ENCODE results near the gene ZNF750.

Gene ZNF750

DNA sequence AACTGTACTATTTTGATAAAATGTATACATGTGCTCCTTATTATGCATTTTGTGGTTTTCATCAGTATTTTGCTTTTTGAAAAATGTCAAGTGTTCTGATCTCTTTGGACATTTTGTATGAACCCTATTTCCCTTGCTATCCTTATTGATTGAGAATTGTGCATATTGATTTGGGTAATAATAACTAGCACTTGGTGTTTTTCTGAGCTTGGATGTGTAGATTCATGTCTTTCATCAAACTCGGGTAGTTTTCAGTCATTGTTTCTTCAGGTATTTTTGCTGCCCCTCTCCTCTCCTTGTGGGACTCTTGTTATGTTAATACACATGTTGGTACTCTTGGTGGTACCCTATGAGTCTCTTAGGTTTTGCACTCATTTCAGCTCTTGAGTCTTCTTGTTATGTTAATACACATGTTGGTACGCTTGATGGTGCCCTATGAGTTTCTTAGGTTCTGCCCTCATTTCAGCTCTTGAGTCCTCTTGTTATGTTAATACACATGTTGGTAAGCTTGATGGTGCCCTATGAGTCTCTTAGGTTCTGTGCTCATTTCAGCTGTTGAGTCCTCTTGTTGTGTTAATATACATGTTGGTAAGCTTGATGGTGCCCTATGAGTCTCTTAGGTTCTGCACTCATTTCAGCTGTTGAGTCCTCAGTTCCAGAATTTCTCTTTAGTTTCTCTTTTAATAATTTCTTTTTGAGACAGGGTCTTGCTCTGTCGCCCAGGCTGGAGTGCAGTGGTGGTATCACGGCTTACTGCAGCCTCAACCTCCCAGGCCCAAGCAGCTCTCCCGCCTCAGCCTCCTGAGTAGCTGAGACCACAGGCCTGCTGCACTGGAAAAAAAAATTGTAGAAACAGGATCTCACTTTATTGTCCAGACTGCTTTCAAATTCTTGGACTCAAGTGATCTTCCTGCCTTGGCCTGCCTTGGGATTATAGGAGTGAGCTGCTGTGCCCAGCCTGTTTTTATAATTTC lies 19.3 kb downstream of the ZNF750 start:
- no peak for DNase-seq (ENCODE audit: low read depth)
- TF ChIP-seq, protein P1, sequence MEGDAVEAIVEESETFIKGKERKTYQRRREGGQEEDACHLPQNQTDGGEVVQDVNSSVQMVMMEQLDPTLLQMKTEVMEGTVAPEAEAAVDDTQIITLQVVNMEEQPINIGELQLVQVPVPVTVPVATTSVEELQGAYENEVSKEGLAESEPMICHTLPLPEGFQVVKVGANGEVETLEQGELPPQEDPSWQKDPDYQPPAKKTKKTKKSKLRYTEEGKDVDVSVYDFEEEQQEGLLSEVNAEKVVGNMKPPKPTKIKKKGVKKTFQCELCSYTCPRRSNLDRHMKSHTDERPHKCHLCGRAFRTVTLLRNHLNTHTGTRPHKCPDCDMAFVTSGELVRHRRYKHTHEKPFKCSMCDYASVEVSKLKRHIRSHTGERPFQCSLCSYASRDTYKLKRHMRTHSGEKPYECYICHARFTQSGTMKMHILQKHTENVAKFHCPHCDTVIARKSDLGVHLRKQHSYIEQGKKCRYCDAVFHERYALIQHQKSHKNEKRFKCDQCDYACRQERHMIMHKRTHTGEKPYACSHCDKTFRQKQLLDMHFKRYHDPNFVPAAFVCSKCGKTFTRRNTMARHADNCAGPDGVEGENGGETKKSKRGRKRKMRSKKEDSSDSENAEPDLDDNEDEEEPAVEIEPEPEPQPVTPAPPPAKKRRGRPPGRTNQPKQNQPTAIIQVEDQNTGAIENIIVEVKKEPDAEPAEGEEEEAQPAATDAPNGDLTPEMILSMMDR (IDR thresholded peaks at IDR 0.05; ENCODE audit: control insufficient read depth, insufficient read depth, low read depth, low read length, missing control alignments), result no peak
- no peak overlapping the region for H3K4me3 ChIP-seq (ENCODE audit: control insufficient read depth, low read depth, low read length)

DNA sequence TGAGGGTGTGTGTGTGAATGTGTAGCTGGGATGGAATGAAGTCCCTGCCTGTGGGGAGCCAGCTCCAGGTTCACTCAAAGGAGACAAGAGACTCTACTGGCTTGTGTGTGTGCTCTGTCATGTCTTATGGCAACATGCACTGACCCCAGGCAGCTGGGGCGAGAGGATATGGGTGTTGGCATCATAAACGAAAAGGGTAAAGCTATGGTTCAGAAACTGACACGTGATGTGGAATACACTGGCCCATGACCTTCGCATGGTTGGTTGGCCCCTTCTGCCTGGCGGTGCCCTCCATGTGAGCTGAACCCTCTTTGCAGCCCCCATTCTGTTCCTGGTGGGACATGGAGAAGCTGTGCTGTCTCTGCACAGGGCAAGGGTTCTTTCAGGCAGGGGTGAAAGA lies 21.9 kb downstream of the ZNF750 start:
- no peak for DNase-seq (ENCODE audit: low read depth)
- TF ChIP-seq, protein P1 (IDR thresholded peaks at IDR 0.05; ENCODE audit: control insufficient read depth, insufficient read depth, low read depth, low read length, missing control alignments), result no peak
- H3K4me3 ChIP-seq (ENCODE audit: control insufficient read depth, low read depth, low read length), result no peak overlapping the region

DNA sequence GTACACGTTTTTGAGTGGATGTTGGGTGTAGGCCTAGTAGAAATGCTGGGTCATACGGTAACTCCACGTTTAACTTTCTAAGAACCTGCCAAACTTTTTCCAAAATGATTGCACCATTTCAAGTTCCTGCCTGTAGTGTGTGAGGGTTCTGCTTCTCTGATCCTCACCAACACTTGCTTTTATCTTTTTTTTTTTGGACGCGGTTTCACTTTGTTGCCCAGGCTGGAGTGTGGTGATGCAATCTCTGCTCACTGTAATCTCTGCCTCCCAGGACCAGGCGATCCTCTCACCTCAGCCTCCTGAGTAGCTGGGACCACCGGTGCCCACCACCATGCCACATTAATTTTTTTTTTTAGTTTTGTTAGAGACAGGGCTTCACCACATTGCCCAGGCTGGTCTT lies 23.5 kb downstream of the ZNF750 start:
- H3K4me3 ChIP-seq (ENCODE audit: control insufficient read depth, low read depth, low read length), result no peak overlapping the region
- TF ChIP-seq, protein P1 (IDR thresholded peaks at IDR 0.05; ENCODE audit: control insufficient read depth, insufficient read depth, low read depth, low read length, missing control alignments), result no peak
- no peak for DNase-seq (ENCODE audit: low read depth)

DNA sequence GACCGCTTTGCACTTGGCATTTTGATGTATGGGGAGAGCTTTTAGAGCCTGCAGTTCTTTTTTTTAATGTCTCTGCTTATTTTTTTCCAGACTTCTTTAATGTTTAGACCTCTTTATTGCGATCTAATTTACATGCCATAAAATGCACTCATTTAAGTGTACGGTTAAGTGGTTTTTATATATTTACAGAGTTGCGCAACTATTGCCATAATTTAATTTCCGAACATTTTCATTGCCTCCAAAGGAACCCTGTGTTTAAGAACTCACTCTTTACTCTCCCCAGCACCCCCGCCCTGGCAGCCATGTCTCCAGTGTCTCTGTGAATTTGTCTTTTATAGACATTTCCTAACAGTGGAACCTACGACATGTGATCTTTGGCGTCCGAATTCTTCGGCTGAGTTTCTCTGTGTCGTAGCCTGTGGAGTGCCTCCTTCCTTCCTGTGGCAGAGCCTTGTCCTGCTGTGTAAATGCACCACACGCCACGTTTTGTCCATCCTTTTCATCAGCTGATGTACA lies 24.0 kb downstream of the ZNF750 start:
- TF ChIP-seq, protein P1 (IDR thresholded peaks at IDR 0.05; ENCODE audit: control insufficient read depth, insufficient read depth, low read depth, low read length, missing control alignments), result no peak
- DNase-seq (ENCODE audit: low read depth), result no peak
- no peak overlapping the region for H3K4me3 ChIP-seq (ENCODE audit: control insufficient read depth, low read depth, low read length)

DNA sequence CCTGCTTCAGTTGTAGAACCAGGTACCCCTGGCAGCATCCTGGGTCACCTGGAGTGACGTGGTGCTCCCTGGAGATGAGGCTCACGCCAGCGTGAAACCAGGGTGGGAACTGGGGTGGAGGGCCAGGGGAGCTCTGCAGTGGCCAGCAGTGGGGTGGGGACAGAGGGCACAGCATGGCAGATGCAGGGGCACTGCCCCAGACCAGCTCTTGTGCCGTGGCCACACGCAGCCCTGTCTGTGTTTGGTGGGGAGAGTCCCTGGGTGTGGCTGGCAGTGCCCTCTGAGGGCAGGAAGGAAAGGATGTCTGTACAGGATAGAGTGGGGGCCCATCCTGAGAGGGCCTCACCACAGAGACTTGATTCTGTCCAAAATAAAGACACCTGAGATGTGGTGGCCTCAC lies 24.5 kb downstream of the ZNF750 start:
- H3K4me3 ChIP-seq (ENCODE audit: control insufficient read depth, low read depth, low read length), result no peak overlapping the region
- TF ChIP-seq, protein P1 (IDR thresholded peaks at IDR 0.05; ENCODE audit: control insufficient read depth, insufficient read depth, low read depth, low read length, missing control alignments), result no peak
- DNase-seq (ENCODE audit: low read depth), result no peak

DNA sequence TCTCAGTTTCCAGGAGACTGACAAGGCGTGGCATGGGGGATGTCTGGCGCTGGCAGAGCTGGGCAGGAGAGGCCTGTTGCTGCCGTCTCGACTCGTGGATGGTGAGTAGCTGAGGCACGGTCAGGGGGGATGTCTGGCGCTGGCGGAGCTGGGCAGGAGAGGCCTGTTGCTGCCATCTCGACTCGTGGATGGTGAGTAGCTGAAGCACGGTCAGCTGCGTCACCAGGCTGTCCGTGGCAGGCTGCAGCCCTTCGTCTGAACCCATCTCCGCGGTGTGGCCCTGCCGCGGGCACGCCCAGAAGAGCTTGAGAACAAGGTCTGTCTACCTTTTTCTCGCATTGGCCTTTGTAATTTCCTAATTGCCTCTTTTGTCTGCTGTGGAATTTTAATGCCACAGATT lies 25.0 kb downstream of the ZNF750 start:
- no peak for DNase-seq (ENCODE audit: low read depth)
- no peak overlapping the region for H3K4me3 ChIP-seq (ENCODE audit: control insufficient read depth, low read depth, low read length)

More for the DNA sequence above, 25.0 kb downstream of the ZNF750 start:
- TF ChIP-seq, protein P1 (IDR thresholded peaks at IDR 0.05; ENCODE audit: control insufficient read depth, insufficient read depth, low read depth, low read length, missing control alignments), result no peak

Data from AG09309 (cell line).